Placental epithelial cell (primary cell): ENCODE data around the gene THAP3. TPM values are rescaled to one million over a fixed set of nuclear protein-coding genes. Genes with fewer than 3 reads are reported as not detected.

Experiments
- total RNA-seq: library from RNA; depleted of rRNA; stranded (reverse); fragments of >200 nt; gene quantifications from 2 replicates; pipeline ENCODE4 v1.2.3, GENCODE V29; 2012

Gene THAP3, protein sequence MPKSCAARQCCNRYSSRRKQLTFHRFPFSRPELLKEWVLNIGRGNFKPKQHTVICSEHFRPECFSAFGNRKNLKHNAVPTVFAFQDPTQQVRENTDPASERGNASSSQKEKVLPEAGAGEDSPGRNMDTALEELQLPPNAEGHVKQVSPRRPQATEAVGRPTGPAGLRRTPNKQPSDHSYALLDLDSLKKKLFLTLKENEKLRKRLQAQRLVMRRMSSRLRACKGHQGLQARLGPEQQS
- total RNA-seq: 11.8 and 18.5 TPM in 2 replicates

DNA sequence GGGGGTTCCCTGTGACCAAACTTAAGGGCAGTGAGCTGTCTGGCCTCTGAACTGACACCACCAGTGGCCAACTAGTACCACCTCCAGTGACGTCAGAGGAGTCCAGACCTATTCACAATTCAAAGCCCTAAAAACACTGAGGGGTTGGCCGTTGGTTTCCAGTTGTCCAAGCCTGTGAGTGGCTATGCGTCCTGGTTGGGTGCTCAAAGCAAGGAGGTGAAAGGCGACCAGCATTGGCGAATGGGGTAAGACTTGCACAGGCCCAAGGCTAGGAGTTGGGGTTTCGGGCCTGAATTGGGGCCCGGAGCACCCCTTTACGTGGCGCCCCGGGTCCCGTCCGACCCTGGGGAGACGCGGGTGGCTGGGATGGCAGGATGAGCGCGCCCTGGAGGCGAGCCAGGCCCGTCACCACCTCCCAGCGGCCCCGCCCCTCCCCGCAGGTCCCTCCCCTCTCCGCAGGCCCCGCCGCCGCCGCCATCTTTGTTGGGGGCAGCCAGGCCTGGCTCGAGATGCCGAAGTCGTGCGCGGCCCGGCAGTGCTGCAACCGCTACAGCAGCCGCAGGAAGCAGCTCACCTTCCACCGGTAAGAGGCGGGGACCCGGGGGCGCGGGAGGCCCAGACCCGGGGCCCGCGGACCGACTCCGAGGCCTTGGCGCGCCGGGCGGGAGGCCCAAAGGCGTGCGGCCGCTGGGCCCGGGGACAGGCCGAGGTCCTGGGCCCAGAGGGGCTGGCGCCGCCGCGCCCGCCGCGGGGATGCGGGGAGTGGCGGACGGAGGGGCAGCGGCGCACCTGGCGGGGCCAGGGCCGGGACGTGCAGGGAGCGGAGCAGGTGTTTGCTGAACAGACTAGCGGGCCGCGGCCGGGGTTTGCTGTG is at the start of gene THAP3:
THAP3 (plus strand) TSS at position 159 of the 874 bp plus-strand sequence; CDS start at position 510, 351 bp downstream.

DNA sequence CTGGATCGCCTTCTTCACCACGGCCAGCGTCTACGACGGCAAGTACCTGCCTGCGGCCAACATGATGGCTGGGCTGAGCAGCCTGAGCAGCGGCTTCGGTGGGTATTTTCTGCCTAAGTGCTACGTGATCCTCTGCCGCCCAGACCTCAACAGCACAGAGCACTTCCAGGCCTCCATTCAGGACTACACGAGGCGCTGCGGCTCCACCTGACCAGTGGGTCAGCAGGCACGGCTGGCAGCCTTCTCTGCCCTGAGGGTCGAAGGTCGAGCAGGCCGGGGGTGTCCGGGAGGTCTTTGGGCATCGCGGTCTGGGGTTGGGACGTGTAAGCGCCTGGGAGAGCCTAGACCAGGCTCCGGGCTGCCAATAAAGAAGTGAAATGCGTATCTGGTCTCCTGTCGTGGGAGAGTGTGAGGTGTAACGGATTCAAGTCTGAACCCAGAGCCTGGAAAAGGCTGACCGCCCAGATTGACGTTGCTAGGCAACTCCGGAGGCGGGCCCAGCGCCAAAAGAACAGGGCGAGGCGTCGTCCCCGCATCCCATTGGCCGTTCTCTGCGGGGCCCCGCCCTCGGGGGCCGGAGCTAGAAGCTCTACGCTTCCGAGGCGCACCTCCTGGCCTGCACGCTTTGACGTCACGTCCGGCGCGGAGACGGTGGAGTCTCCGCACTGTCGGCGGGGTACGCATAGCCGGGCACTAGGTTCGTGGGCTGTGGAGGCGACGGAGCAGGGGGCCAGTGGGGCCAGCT is 45.1 kb upstream of the THAP3 start, which contains the start of gene ZBTB48:
ZBTB48 (plus strand) TSS at position 621 of the 745 bp plus-strand sequence. CDS start 616 bp downstream, outside the sequence.

DNA sequence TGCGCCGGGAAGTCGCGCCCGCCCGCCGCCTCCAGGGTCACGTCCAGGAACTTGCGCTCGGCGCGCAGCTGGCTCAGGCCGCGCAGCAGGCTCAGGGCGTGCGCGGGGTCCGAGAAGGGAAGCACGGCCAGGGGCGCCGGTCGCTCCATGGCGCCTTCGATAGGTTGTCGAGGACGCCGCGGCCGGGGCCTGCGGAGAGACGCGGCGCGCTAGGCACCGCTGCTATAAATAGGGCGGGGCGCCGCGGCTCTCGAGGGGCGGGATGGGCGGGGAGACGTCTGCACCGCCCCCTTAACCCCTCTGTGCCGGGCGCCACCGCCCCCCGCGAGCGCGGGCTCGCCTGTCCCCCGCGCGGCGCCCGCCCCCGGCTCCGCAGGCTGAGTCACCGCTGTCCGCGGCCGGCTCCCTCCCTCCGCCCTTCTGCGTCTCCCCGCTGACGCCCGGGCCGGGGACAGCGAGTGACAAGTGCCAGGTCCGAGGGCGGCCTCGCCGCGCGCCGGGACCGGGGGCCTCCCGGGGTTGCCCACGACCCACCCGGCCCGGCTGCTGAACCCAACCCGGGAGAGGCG is 21.9 kb upstream of the THAP3 start, which contains the start of gene KLHL21:
KLHL21 (minus strand) TSS at position 201 of the 569 bp plus-strand sequence; CDS start at position 149, 52 bp downstream.

DNA sequence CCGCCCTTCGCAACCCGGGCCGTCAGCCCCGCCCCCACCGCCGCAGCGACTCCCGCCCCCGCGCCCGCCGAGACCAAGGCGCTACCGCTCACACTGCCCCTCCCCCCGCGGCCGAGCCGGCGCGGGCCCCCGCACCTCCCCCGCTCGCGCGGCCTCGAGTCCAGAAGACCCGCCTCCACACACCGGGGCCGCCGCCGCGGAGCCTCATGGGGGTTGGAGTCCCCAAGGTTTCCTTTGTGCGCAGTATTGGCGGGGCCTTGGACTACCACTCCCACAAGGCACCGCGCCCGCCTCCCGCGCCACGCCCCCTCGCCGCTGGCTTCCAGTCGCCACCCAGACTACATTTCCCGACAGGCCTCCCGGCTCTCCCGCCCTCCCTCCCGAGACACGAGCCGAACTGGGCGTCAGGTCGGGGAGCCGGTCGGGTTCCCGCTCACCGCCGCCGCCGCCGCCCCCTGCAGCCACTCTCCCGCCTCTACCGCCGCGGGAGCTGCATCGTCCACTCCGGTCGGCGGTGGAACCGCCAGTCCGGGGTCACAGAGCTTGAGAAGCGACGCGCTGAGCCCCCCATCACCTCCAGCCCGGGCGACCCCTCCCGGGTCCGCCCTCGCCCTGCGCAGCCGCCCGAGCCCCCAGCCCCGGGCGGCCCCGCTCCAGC is 11.2 kb upstream of the THAP3 start, which contains the start of gene PHF13:
PHF13 (plus strand) TSS at position 371 of the 658 bp plus-strand sequence. CDS start 336 bp downstream, outside the sequence.

Other genes with a start within 250 kb of the THAP3 start
- 10.6 and 42.9 TPM in 2 replicates for gene ACOT7, start 231.1 kb upstream of the THAP3 start, total RNA-seq
- gene HES2, start 204.9 kb upstream of the THAP3 start, total RNA-seq: 4.3 and 9.0 TPM in 2 replicates
- gene ESPN, start 200.1 kb upstream of the THAP3 start, total RNA-seq: under 0.01 TPM in 1 of 2 replicates, not detected in the other
- 2.9 and 13.3 TPM in 2 replicates for gene TNFRSF25, start 158.7 kb upstream of the THAP3 start, total RNA-seq
- gene PLEKHG5, start 133.2 kb upstream of the THAP3 start, total RNA-seq: 14.2 and 22.8 TPM in 2 replicates
- 21.6 and 31.7 TPM in 2 replicates for gene NOL9, start 70.4 kb upstream of the THAP3 start, total RNA-seq
- gene TAS1R1, start 69.6 kb upstream of the THAP3 start, total RNA-seq: under 0.01 TPM in 1 of 2 replicates, not detected in the other
- 20.3 and 20.8 TPM in 2 replicates for gene ZBTB48, start 44.9 kb upstream of the THAP3 start, total RNA-seq
- 34.2 and 41.5 TPM in 2 replicates for gene KLHL21, start 22.0 kb upstream of the THAP3 start, total RNA-seq
- 19.3 and 23.6 TPM in 2 replicates for gene PHF13, start 11.1 kb upstream of the THAP3 start, total RNA-seq
- gene DNAJC11, start 76.9 kb downstream of the THAP3 start, total RNA-seq: 18.1 and 23.7 TPM in 2 replicates
- gene CAMTA1, start 160.6 kb downstream of the THAP3 start, total RNA-seq: 42.0 and 51.4 TPM in 2 replicates